Measurements from ENCODE around the gene HOXB4. TPM values are rescaled to one million over a fixed set of nuclear protein-coding genes. Genes with fewer than 3 reads are reported as not detected.

The HOXB4 gene
- total RNA-seq, 2 experiments from 2014 or later: 7.4 to 8.9 TPM

DNA sequence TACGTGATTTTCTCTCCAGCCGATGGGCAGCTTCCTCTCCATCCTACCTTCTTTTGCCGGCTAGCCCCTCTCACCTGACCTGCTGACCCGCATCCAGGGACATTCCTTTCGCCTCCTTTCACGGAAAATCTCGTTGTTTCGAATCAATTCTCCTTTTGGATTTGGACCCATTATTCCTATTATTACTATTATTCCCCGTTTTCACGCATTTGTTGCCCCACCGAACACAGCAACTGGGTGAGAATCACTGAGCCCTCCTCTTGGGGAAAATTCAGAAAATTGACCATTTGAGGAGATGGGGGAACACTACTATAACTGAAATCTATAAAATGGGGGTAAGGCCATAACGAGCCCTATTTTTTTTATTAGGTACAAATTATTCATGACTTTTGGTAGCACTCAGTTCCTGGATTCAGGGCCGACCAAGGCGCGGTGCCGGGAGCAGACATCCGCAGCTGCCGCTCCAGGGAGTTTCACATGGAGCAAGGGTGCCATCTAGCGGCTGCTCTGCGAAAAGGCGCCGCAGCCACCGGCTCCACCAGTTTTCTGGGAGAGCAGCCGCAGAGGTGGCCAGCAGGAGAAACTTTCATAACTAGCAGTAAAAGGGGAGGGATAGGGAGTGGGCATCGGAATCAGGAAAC, 40.2 kb upstream of the HOXB4 start:
- peak; percentile 76 for DNase-seq (ENCODE audit: low spot score)
- POLR2A ChIA-PET: no interaction called here
- H3K9me3 ChIP-seq (ENCODE audit: low read length): no peaks in the 10 kb centered on the region
- H3K36me3 ChIP-seq (ENCODE audit: insufficient read depth, low read length): no peaks in the 10 kb centered on the region
- no TSS peak for BruUV-seq (replicated peaks)
- H4K20me1 ChIP-seq (ENCODE audit: insufficient read depth, low read length): no peaks in the 10 kb centered on the region
- H2AFZ ChIP-seq (ENCODE audit: low read length): no peak overlapping the region
- H3K4me3 ChIP-seq (ENCODE audit: low read depth, low read length, poor library complexity, severe bottlenecking): no peak overlapping the region
- H3K27ac ChIP-seq (ENCODE audit: low read depth, low read length, poor library complexity, severe bottlenecking): no peak overlapping the region
- H3K4me1 ChIP-seq (ENCODE audit: insufficient read depth, low read length, poor library complexity, severe bottlenecking): no peaks in the 10 kb centered on the region
- intact Hi-C loops (cut with micrococcal nuclease; ENCODE audit: unreplicated experiment): loop anchor here (1.0 to 5.0 kb wide), 2 partner anchors 311 to 591 kb away; no protein-coding TSS in a partner anchor
- CTCF ChIA-PET (ENCODE audit: unreplicated experiment): no interaction called here
- no peaks in the 10 kb centered on the region for H3K9me2 ChIP-seq (ENCODE audit: insufficient read depth, low read length)
- H3K79me2 ChIP-seq (ENCODE audit: insufficient read depth, low read depth, low read length): no peaks in the 10 kb centered on the region
- H3K4me2 ChIP-seq (ENCODE audit: low read length): no peak overlapping the region
- TF ChIP-seq EZH2phosphoT487 (IDR thresholded peaks at IDR 0.05; ENCODE audit: borderline replicate concordance, low read depth, low read length): no peak
- TF ChIP-seq, protein P1, sequence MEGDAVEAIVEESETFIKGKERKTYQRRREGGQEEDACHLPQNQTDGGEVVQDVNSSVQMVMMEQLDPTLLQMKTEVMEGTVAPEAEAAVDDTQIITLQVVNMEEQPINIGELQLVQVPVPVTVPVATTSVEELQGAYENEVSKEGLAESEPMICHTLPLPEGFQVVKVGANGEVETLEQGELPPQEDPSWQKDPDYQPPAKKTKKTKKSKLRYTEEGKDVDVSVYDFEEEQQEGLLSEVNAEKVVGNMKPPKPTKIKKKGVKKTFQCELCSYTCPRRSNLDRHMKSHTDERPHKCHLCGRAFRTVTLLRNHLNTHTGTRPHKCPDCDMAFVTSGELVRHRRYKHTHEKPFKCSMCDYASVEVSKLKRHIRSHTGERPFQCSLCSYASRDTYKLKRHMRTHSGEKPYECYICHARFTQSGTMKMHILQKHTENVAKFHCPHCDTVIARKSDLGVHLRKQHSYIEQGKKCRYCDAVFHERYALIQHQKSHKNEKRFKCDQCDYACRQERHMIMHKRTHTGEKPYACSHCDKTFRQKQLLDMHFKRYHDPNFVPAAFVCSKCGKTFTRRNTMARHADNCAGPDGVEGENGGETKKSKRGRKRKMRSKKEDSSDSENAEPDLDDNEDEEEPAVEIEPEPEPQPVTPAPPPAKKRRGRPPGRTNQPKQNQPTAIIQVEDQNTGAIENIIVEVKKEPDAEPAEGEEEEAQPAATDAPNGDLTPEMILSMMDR (conservative IDR thresholded peaks at IDR 0.05; ENCODE audit: low read length): peak; percentile 99

DNA sequence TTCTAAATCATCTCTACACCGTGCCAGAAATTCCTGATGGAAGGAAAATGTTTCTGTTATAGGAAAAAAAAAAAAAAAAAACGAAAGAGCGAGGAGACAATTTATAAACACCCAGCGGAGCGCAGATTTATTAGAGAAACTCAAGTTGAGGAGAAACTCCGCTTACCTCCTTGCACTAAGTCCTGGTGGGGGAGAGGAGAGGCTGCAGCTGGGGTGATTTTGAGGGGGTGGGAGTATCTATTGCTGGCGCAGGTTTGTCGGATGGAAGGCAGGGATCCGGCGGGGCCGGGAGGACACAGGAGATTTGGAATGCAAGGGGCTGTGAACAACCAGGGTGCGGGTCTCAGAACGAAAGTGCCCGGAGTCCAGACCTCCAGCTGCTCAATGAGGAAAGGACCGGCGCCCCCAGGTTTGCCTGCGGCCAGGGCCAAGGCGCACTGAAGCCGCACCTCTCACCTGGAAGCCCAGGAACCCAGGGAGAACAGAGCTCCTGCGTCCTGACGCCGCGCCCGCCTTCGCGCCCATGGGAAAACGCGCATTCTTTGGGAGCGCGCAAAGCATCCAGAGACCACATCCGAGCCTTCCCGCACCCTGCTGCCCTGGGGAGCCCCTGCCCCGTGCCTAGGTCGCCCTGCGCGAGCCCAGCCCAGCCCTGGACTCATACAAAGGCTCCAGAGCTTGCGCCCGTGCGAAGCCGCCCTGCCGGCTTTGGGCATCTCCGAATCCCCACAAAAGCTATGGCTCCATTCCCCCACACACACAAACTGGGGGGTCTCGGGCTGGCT, 39.5 kb upstream of the HOXB4 start:
- TF ChIP-seq, protein P1 (conservative IDR thresholded peaks at IDR 0.05; ENCODE audit: low read length): no peak
- TF ChIP-seq EZH2phosphoT487 (IDR thresholded peaks at IDR 0.05; ENCODE audit: borderline replicate concordance, low read depth, low read length): no peak
- BruUV-seq (replicated peaks): no TSS peak
- peaks cover 1% of the 10 kb centered on the region for H3K4me1 ChIP-seq (ENCODE audit: insufficient read depth, low read length, poor library complexity, severe bottlenecking)
- no peaks in the 10 kb centered on the region for H3K36me3 ChIP-seq (ENCODE audit: insufficient read depth, low read length)
- intact Hi-C loops (cut with micrococcal nuclease; ENCODE audit: unreplicated experiment): loop anchor here (1.0 to 5.0 kb wide), 2 partner anchors 310 to 590 kb away; no protein-coding TSS in a partner anchor
- ChIA-PET POLR2A (no interaction called here), CTCF (ENCODE audit: unreplicated experiment) (no interaction called here)
- no peak for DNase-seq (ENCODE audit: low spot score)
- no peak overlapping the region for H3K4me2 ChIP-seq (ENCODE audit: low read length)
- H3K79me2 ChIP-seq (ENCODE audit: insufficient read depth, low read depth, low read length): no peaks in the 10 kb centered on the region
- no peaks in the 10 kb centered on the region for H3K9me2 ChIP-seq (ENCODE audit: insufficient read depth, low read length)
- H3K4me3 ChIP-seq (ENCODE audit: low read depth, low read length, poor library complexity, severe bottlenecking): no peak overlapping the region
- H4K20me1 ChIP-seq (ENCODE audit: insufficient read depth, low read length): no peaks in the 10 kb centered on the region
- H2AFZ ChIP-seq (ENCODE audit: low read length): no peak overlapping the region
- no peak overlapping the region for H3K27ac ChIP-seq (ENCODE audit: low read depth, low read length, poor library complexity, severe bottlenecking)
- H3K9me3 ChIP-seq (ENCODE audit: low read length): no peaks in the 10 kb centered on the region

Measured in OCI-LY7 (cell line).